H1 (cell line): ENCODE measurements around the gene FYB2. TPM values are rescaled to one million over a fixed set of nuclear protein-coding genes. Genes with fewer than 3 reads are reported as not detected.

Source experiments
- CTCF ChIA-PET: fragments of 300-600 bp; sonication (Branson Sonifier 250); formaldehyde crosslinking; loops from one replicate; lab custom pipeline; 2021; ENCODE audit not compliant: partially characterized antibody; lab: Charles Lee
- POLR2A ChIA-PET: fragments of 300-600 bp; sonication (Branson Sonifier 250); formaldehyde crosslinking; loops from one replicate; lab custom pipeline; 2021; ENCODE audit warnings: inconsistent platforms; ENCODE audit not compliant: partially characterized antibody; lab: Charles Lee
- DNase-seq, 2 experiments: peaks; one replicate each; pipeline versions ENCODE4 v3.0.0 to v3.0.0-alpha.2; 2010 to 2022; ENCODE audit warnings: low spot score in 2 of 2, low read depth in 1 of 2, mixed read lengths in 1 of 2
- FAIRE-seq: peaks from 2 replicates; lab custom pipeline; 2011; peaks lifted over from hg19 to GRCh38; lab: Jason Lieb, UNC
- H2AFZ ChIP-seq: 2 replicates; pipeline ENCODE4 v1.8.1; 2012; ENCODE audit warnings: low read length, inconsistent platforms
- H2AK5ac ChIP-seq: 2 replicates; pipeline ENCODE4 v1.6.1; 2013; ENCODE audit warnings: low read depth, low read length
- H2BK120ac ChIP-seq: replicated peaks from 2 replicates; pipeline ENCODE3; 2013; ENCODE audit warnings: low read depth, low read length, inconsistent platforms
- H2BK12ac ChIP-seq: 2 replicates; pipeline ENCODE4 v1.6.1; 2013; ENCODE audit warnings: low read depth, low read length
- H2BK15ac ChIP-seq: 2 replicates; pipeline ENCODE4 v1.6.1; 2013; ENCODE audit warnings: low read length
- H2BK20ac ChIP-seq: 2 replicates; pipeline ENCODE4 v1.6.1; 2013; ENCODE audit warnings: low read length
- H2BK5ac ChIP-seq: 2 replicates; pipeline ENCODE4 v1.6.1; 2013; ENCODE audit warnings: low read depth, low read length
- H3K14ac ChIP-seq: 2 replicates; pipeline ENCODE4 v1.6.1; 2013; ENCODE audit warnings: inconsistent platforms; ENCODE audit not compliant: insufficient read length
- H3K18ac ChIP-seq: 2 replicates; pipeline ENCODE4 v1.6.1; 2013; ENCODE audit warnings: low read length; ENCODE audit errors: extremely low read depth
- H3K23ac ChIP-seq: 2 replicates; pipeline ENCODE4 v1.6.1; 2013; ENCODE audit warnings: inconsistent platforms; ENCODE audit not compliant: insufficient read length
- H3K23me2 ChIP-seq: 2 replicates; pipeline ENCODE4 v1.6.1; 2013; ENCODE audit warnings: low read depth, low read length
- H3K27ac ChIP-seq: 2 replicates; pipeline ENCODE4 v1.6.1; 2011; ENCODE audit warnings: low read depth, low read length, inconsistent platforms
- H3K27me3 ChIP-seq, 4 experiments: replicated peaks in 1 of 4; 1 replicate in 1 of 4; 2 replicates in 3 of 4; pipeline versions ENCODE4 v1.6.1 to v1.8.1; 2011 to 2013; ENCODE audit warnings: low read length in 3 of 4, mild to moderate bottlenecking in 3 of 4, inconsistent platforms in 2 of 4, mixed read lengths in 2 of 4, moderate library complexity in 1 of 4; ENCODE audit not compliant: control insufficient read depth in 3 of 4, insufficient read depth in 3 of 4; ENCODE audit errors: extremely low read depth in 1 of 4
- H3K36me3 ChIP-seq, 4 experiments: 2 replicates each; pipeline versions ENCODE4 v1.6.1 to v1.8.1; 2011 to 2013; ENCODE audit warnings: mild to moderate bottlenecking in 4 of 4, low read length in 3 of 4, moderate library complexity in 2 of 4, control low read depth in 1 of 4, inconsistent platforms in 1 of 4; ENCODE audit not compliant: insufficient read depth in 4 of 4, control insufficient read depth in 2 of 4
- H3K4ac ChIP-seq: replicated peaks from 2 replicates; pipeline ENCODE3; 2013; ENCODE audit warnings: low read length, low read depth, mixed read lengths, inconsistent platforms; ENCODE audit not compliant: insufficient read length
- H3K4me1 ChIP-seq, 4 experiments: replicated peaks in 1 of 4; 1 replicate in 1 of 4; 2 replicates in 3 of 4; pipeline versions ENCODE4 v1.6.1 to v1.8.1; 2011 to 2013; ENCODE audit warnings: low read length in 3 of 4, inconsistent platforms in 2 of 4, mixed read lengths in 1 of 4; ENCODE audit not compliant: insufficient read depth in 4 of 4, control insufficient read depth in 3 of 4
- H3K4me2 ChIP-seq, 2 experiments: 2 replicates each; pipeline versions ENCODE4 v1.6.1 to v1.8.1; 2011 to 2013; ENCODE audit warnings: low read depth in 2 of 2, low read length in 2 of 2, control low read depth in 1 of 2, inconsistent platforms in 1 of 2, mild to moderate bottlenecking in 1 of 2; ENCODE audit not compliant: insufficient read depth in 1 of 2
- H3K4me3 ChIP-seq, 4 experiments: fragments of 200-600, 300-600 bp in 1 of 4; sonication (generic), shearing (Covaris generic), sonication (Bioruptor Twin) in 1 of 4; 2 replicates each; pipeline versions ENCODE4 v1.5.1 to v1.8.1; 2011 to 2016; ENCODE audit warnings: low read length in 4 of 4, low read depth in 3 of 4, control low read depth in 2 of 4, inconsistent platforms in 2 of 4, mild to moderate bottlenecking in 2 of 4, mixed read lengths in 1 of 4, moderate library complexity in 1 of 4; ENCODE audit not compliant: insufficient read depth in 2 of 4; ENCODE audit errors: extremely low read depth in 1 of 4
- H3K56ac ChIP-seq: replicated peaks from 2 replicates; pipeline ENCODE3; 2013; ENCODE audit warnings: low read depth, mild to moderate bottlenecking, mixed read lengths, low read length, inconsistent platforms; ENCODE audit not compliant: insufficient read length
- H3K79me1 ChIP-seq: 2 replicates; pipeline ENCODE4 v1.6.1; 2013; ENCODE audit warnings: low read depth, low read length, control low read depth
- H3K79me2 ChIP-seq, 2 experiments: 2 replicates each; pipeline versions ENCODE4 v1.6.1 to v1.8.1; 2012 to 2013; ENCODE audit warnings: low read length in 2 of 2, mild to moderate bottlenecking in 2 of 2, inconsistent platforms in 1 of 2; ENCODE audit not compliant: insufficient read depth in 2 of 2, control insufficient read depth in 1 of 2
- H3K9ac ChIP-seq, 4 experiments: replicated peaks in 1 of 4; 1 replicate in 1 of 4; 2 replicates in 3 of 4; pipeline versions ENCODE4 v1.6.1 to v1.8.1; 2011 to 2013; ENCODE audit warnings: low read depth in 3 of 4, low read length in 3 of 4, control low read depth in 2 of 4, mild to moderate bottlenecking in 2 of 4, moderate library complexity in 2 of 4, inconsistent platforms in 1 of 4; ENCODE audit errors: extremely low read depth in 1 of 4
- H3K9me3 ChIP-seq, 2 experiments: 2 replicates each; pipeline versions ENCODE4 v1.6.1 to v1.8.1; 2012 to 2013; ENCODE audit warnings: mild to moderate bottlenecking in 2 of 2, moderate library complexity in 2 of 2, control low read depth in 1 of 2, inconsistent platforms in 1 of 2, low read depth in 1 of 2, low read length in 1 of 2, mixed read lengths in 1 of 2; ENCODE audit not compliant: insufficient read depth in 2 of 2
- H4K20me1 ChIP-seq, 2 experiments: replicated peaks in 1 of 2; 2 replicates each; pipeline versions ENCODE3 to v1.8.1; 2011 to 2013; ENCODE audit warnings: inconsistent platforms in 2 of 2, low read length in 2 of 2, mild to moderate bottlenecking in 1 of 2; ENCODE audit not compliant: insufficient read depth in 2 of 2, control insufficient read depth in 1 of 2
- H4K5ac ChIP-seq: 2 replicates; pipeline ENCODE4 v1.6.1; 2013; ENCODE audit warnings: low read length, low read depth, mixed read lengths, inconsistent platforms; ENCODE audit not compliant: insufficient read length
- H4K8ac ChIP-seq: 2 replicates; pipeline ENCODE4 v1.8.0; 2013; ENCODE audit warnings: mild to moderate bottlenecking, moderate library complexity, low read length, inconsistent platforms; ENCODE audit not compliant: insufficient read depth; ENCODE audit errors: extremely low read depth
- H4K91ac ChIP-seq: replicated peaks from 2 replicates; pipeline ENCODE3; 2013; ENCODE audit warnings: low read length, mixed read lengths, inconsistent platforms; ENCODE audit not compliant: insufficient read length
- BCL11A ChIP-seq, 2 experiments: IDR thresholded peaks; one replicate each; pipeline ENCODE4 v1.6.1; 2011; ENCODE audit warnings: low read depth in 2 of 2, low read length in 2 of 2, mild to moderate bottlenecking in 2 of 2
- CEBPB ChIP-seq: IDR thresholded peaks from 2 replicates; pipeline ENCODE4 v1.6.1; 2012; ENCODE audit warnings: low read depth, low read length
- CTBP2 ChIP-seq: IDR thresholded peaks from 2 replicates; pipeline ENCODE4 v1.7.0; 2011; ENCODE audit warnings: borderline replicate concordance, mild to moderate bottlenecking, moderate library complexity, mixed read lengths, low read length; ENCODE audit not compliant: insufficient read depth, insufficient read length
- EGR1 ChIP-seq: IDR thresholded peaks from 2 replicates; pipeline ENCODE4 v1.6.1; 2011; ENCODE audit warnings: low read depth, low read length, borderline replicate concordance
- EP300 ChIP-seq, 2 experiments: IDR thresholded peaks; 1 replicate in 1 of 2; 2 replicates in 1 of 2; pipeline ENCODE4 v1.6.1; 2011 to 2012; ENCODE audit warnings: low read depth in 2 of 2, low read length in 2 of 2, mild to moderate bottlenecking in 2 of 2, borderline replicate concordance in 1 of 2, inconsistent platforms in 1 of 2, moderate library complexity in 1 of 2
- FOSL1 ChIP-seq: IDR thresholded peaks from 2 replicates; pipeline ENCODE4 v1.6.1; 2011; ENCODE audit warnings: mild to moderate bottlenecking, low read depth, low read length, moderate library complexity; ENCODE audit not compliant: insufficient read depth
- HDAC2 ChIP-seq, 2 experiments: fragments of 300-600 bp in 1 of 2; sonication (generic) in 1 of 2; IDR thresholded peaks; 2 replicates each; pipeline ENCODE4 v1.6.1; 2011 to 2012; ENCODE audit warnings: low read depth in 2 of 2, low read length in 2 of 2, mild to moderate bottlenecking in 2 of 2, moderate library complexity in 2 of 2, borderline replicate concordance in 1 of 2, inconsistent platforms in 1 of 2
- JUN ChIP-seq: IDR thresholded peaks from 2 replicates; pipeline ENCODE4 v1.6.1; 2011; ENCODE audit warnings: low read depth, mild to moderate bottlenecking, improper control_type of control experiment, low read length
- PHF8 ChIP-seq: fragments of 200-600 bp; sonication (generic); conservative IDR thresholded peaks from 2 replicates; pipeline ENCODE4 v1.7.1; 2012; ENCODE audit warnings: low read depth, mild to moderate bottlenecking, inconsistent platforms, low read length, moderate library complexity
- POLR2AphosphoS5 ChIP-seq: IDR thresholded peaks from 2 replicates; pipeline ENCODE4 v1.6.1; 2011; ENCODE audit warnings: low read depth, low read length
- RXRA ChIP-seq: IDR thresholded peaks from 2 replicates; pipeline ENCODE4 v1.6.1; 2011; ENCODE audit warnings: low read depth, mild to moderate bottlenecking, low read length, moderate library complexity; ENCODE audit not compliant: insufficient read depth
- SP1 ChIP-seq: IDR thresholded peaks from 2 replicates; pipeline ENCODE4 v1.6.1; 2011; ENCODE audit warnings: low read depth, low read length
- TBP ChIP-seq: IDR thresholded peaks from 2 replicates; pipeline ENCODE4 v1.6.1; 2011; ENCODE audit warnings: low read depth, low read length, improper control_type of control experiment
- polyA plus RNA-seq, 7 experiments: library from polyadenylated mRNA; depleted of rRNA in 3 of 7; stranded (reverse) in 5 of 7; unstranded in 2 of 7; fragments of >200 nt in 5 of 7; fragments of 200-250 nt in 2 of 7; gene quantifications; 1 replicate in 5 of 7; 2 replicates in 1 of 7; 4 replicates in 1 of 7; pipeline versions ENCODE4 v1.2.1 to v1.2.3, GENCODE V29; 2011 to 2013; ENCODE audit warnings: missing spikeins in 2 of 7, mixed read lengths in 2 of 7
- total RNA-seq: library from RNA; stranded (reverse); fragmentation: NEBNext Ultra II Directional; extraction: Animal tissue kit (Norgen Biotek cat#: 25700); gene quantifications from 2 replicates; pipeline ENCODE4 v1.2.1, GENCODE V29; 2021
- TF ChIP-seq, protein P1 (sequence below): IDR thresholded peaks from 2 replicates; pipeline ENCODE4 v1.6.1; 2012; ENCODE audit warnings: low read length, inconsistent platforms

The FYB2 gene
- total and polyA plus RNA-seq, 2 of the 8 experiments (the other 6 are each of a cell fraction or from before 2014, with no cell fraction given): 0.11 to 0.17 TPM

DNA sequence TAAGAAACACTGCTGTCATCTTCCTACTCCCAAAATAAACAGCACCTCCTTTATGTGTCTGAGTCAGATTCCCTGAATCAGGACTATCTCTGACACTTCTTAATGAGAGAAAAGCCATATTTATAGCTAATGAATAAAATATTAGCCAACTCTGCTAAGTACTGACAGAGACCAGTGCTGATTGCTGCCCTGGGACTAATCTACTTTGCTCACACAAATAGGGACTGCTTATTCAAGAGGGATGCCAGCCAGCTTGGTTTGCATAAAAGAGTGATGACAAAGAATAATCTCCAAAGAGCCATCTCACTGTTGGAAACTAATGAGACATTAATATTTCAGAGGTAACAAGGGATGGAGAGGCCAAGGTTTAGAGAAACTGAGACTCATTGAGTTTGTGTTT lies 36.4 kb downstream of the FYB2 start:
- Histone ChIP-seq H4K8ac (no peak overlapping the region), H3K23me2 (no peaks in the 10 kb centered on the region), H4K91ac (no peak overlapping the region), H3K79me2 (no peaks in the 10 kb centered on the region), H2BK12ac (no peak overlapping the region), H4K5ac (no peak overlapping the region), H3K4me1 (no peaks in the 10 kb centered on the region), H3K14ac (no peak overlapping the region), H3K79me1 (no peaks in the 10 kb centered on the region), H3K56ac (no peak overlapping the region), H3K4ac (no peak overlapping the region), H3K27ac (no peak overlapping the region), H3K27me3 (no peaks in the 10 kb centered on the region), H3K36me3 (no peaks in the 10 kb centered on the region), H3K23ac (no peak overlapping the region), H3K4me3 (no peak overlapping the region), H3K4me2 (no peak overlapping the region), H4K20me1 (no peaks in the 10 kb centered on the region), H2AK5ac (no peak overlapping the region), H2BK20ac (no peak overlapping the region), H2BK5ac (no peak overlapping the region), H2BK15ac (no peak overlapping the region), H2BK120ac (no peak overlapping the region), H2AFZ (no peak overlapping the region), H3K9ac (no peak overlapping the region), H3K18ac (no peak overlapping the region), H3K9me3 (no peaks in the 10 kb centered on the region)
- DNase-seq (no peak), FAIRE-seq (no peak)
- ChIA-PET CTCF (interaction anchor here (3.5 to 3.6 kb wide), 2 partner anchors 21 to 38 kb away, joined by 12 to 21 read pairs; partner anchors contain the start of gene FYB2), POLR2A (no interaction called here)
- TF ChIP-seq, protein P1, sequence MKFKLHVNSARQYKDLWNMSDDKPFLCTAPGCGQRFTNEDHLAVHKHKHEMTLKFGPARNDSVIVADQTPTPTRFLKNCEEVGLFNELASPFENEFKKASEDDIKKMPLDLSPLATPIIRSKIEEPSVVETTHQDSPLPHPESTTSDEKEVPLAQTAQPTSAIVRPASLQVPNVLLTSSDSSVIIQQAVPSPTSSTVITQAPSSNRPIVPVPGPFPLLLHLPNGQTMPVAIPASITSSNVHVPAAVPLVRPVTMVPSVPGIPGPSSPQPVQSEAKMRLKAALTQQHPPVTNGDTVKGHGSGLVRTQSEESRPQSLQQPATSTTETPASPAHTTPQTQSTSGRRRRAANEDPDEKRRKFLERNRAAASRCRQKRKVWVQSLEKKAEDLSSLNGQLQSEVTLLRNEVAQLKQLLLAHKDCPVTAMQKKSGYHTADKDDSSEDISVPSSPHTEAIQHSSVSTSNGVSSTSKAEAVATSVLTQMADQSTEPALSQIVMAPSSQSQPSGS: no peak
- TF ChIP-seq SP1: no peak
- TF ChIP-seq CEBPB: no peak
- TF ChIP-seq BCL11A (IDR thresholded peaks at IDR 0.05; ENCODE audit: low read depth in 2 of 2, low read length in 2 of 2): no peak
- TF ChIP-seq JUN: no peak
- TF ChIP-seq FOSL1: no peak
- TF ChIP-seq TBP: no peak
- no peak for TF ChIP-seq CTBP2
- no peak for TF ChIP-seq PHF8
- TF ChIP-seq HDAC2 (IDR thresholded peaks at IDR 0.05; ENCODE audit: borderline replicate concordance in 1 of 2, low read depth in 2 of 2, low read length in 2 of 2): no peak
- TF ChIP-seq EGR1: no peak
- TF ChIP-seq RXRA: no peak
- no peak for TF ChIP-seq EP300 (IDR thresholded peaks at IDR 0.05; ENCODE audit: borderline replicate concordance in 1 of 2, low read depth in 2 of 2, low read length in 2 of 2)
- no peak for TF ChIP-seq POLR2AphosphoS5
